ENCODE results near the gene ZC3H18.

DNA sequence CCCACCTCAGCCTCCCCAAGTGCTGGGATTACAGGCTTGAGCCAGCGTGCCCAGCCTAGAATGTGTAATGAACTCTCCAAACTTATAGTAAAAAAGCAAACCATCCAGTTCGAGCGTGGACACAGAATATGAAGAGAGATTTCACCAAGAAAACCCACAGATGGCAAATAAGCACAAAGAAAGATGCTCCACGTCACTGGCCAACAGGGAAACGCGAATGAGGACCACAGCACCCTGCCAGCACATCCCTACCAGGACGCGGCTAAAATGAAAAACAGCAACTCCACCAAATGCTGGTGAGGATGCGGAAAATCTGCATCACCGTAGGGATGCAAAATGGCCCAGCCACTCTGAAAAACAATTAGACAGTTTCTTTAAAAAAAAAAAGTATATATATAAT lies 91.3 kb downstream of the ZC3H18 start:
- TF ChIP-seq, protein P1, sequence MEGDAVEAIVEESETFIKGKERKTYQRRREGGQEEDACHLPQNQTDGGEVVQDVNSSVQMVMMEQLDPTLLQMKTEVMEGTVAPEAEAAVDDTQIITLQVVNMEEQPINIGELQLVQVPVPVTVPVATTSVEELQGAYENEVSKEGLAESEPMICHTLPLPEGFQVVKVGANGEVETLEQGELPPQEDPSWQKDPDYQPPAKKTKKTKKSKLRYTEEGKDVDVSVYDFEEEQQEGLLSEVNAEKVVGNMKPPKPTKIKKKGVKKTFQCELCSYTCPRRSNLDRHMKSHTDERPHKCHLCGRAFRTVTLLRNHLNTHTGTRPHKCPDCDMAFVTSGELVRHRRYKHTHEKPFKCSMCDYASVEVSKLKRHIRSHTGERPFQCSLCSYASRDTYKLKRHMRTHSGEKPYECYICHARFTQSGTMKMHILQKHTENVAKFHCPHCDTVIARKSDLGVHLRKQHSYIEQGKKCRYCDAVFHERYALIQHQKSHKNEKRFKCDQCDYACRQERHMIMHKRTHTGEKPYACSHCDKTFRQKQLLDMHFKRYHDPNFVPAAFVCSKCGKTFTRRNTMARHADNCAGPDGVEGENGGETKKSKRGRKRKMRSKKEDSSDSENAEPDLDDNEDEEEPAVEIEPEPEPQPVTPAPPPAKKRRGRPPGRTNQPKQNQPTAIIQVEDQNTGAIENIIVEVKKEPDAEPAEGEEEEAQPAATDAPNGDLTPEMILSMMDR (IDR thresholded peaks at IDR 0.05) = no peak
- no peak for TF ChIP-seq EP300 (IDR thresholded peaks at IDR 0.05)
